NOMO-1 treated with DMSO at 0.1 percent for 48 hours (cell line): Measurements from ENCODE around the gene TRPV2.

Source experiments
- DNase-seq: peaks from one replicate; lab custom pipeline; 2025; ENCODE audit not compliant: unreplicated experiment; lab: John Stamatoyannopoulos, UW

TRPV2 gene

DNA sequence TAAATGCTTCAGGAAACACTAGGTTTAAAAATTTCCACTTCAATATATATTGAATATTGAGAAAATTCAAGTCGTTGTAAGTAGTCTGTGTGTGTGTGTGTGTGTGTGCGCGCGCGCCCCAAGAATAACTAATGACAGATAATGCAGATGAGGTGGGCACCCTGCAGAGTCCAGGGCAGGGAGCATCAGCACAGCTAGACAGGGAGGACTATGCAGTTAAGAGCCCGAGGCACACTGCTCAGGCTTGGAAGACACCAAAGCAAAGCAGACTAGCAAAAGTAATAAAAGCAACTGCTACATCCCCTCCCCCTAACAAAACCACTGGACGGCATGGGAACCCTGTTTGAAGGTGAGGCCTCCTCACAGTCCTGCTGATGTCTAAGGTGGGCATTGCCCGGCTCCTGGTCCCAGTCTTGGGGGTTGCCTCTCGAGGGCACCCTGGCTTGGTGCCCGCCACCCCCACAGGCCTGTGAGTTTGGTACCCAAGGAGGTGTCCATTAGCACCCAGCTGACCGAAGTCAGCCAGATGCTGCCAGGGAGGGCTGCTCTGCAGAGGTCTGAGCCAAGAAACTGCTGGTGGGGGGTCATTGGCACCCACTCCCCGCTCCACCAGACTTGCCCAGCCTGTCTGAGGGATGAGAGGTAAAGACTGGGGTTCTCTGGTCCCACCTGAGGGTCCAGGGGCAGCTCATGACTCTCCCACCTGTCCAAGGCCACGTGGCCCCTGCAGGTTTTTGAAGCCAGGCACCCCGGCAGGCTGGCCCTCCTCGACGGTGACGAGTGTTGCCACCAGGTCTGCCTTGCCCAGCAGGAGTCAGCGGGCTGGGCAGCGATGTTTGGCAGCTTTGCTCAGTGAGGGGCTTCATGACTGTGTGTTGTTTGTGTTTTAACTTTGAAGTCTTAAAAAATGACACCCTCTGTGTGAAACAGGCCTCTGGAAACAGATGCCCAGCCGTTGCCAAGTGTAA, 58.0 kb downstream of the TRPV2 start:
- no peak for DNase-seq

DNA sequence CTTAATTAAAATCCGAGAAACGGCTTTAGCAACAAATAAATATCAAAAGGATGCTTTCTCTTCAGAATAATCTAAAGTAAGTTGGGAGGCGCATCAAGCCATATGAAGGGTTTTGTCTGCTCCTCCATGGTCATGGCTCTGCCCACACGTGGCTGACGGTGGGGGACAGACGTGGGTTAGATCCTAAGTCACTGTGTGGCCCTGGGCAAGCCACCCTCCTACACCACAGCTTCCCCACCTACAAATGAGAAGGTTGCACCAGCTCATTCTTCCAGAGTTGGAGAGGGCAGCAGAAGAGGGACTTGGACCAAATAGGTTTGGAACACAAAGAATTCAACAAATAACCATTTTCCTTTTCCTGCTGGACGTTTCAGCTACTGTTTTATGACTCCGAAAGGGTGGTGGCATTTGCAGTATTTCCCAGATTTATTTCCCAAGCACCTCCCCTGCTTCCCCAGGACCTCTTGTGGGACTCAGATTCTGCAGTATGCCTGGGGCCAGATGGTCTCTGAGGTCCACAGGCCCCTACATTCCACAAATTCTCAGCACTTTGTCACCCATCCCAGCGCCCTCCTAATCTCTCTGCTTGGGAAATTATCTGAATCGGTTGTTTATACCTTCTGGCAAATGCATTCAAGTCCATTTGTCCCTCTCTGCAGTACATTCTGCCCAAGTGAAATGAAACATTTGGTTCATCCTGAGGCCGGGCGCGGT, 58.8 kb downstream of the TRPV2 start:
- DNase-seq, result no peak

DNA sequence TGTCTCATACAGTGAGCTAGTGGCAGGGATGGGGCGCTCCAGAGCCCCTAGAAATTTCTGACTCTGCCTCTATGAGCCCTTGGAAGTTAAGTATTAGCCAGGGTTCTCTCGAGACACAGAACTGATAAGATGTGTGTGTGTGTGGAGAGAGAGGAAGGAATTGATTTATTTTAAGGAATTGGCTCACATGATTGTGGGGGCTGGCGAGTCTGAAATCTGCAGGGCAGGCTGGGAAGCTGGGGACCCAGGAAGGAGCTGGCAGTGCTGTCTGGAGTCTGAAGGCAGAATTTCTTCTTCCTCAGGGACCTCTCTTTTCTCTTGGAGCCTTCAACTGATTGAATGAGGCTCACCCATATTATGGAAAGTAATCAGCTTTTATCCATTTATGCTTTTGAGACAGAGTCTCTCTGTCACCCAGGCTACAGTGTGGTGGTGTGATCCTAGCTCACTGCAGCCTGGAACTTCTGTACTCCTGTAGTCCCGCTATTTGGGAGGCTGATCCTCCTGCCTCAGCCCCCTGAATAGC, 59.9 kb downstream of the TRPV2 start:
- DNase-seq, result no peak

DNA sequence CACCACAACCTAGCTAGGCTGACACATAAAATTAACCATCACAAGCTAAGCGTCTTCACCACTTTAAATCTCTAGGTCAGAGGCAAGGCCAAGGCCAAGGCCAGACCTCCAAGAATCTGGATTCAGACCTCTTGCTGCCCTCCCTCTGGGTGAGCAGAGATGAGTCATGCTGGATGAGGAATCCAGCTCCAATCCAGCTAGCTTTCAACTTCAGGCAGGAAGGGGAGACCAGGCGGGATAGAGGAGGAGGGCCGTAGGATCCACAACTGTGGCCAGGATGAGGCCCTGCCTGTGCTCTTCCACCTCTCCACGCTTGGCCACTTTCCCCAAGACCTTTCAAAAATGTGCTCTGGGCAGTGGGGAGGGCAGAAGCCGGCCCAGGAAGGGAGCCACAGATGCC, 61.9 kb downstream of the TRPV2 start:
- DNase-seq, result no peak

DNA sequence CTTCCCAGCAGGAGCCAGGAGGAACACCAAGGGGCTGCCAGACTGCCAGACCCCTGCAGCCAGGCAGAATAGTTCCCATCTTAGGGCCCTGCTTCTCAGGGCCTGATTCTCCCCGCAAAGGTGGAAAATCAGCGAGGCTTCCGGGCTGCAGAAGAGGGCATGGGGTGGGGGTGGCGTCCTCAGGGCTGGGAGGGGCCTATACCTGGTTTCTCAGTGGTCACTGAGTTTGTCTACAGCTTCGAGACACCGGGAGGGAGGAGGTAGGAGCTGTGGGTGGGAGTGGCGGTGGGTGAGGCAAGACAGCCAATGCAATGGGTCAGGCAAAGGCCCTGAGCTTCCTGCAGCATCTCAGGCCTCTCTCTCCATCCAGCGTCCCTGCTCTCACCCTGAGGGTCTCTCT, 62.3 kb downstream of the TRPV2 start:
- DNase-seq, result no peak

DNA sequence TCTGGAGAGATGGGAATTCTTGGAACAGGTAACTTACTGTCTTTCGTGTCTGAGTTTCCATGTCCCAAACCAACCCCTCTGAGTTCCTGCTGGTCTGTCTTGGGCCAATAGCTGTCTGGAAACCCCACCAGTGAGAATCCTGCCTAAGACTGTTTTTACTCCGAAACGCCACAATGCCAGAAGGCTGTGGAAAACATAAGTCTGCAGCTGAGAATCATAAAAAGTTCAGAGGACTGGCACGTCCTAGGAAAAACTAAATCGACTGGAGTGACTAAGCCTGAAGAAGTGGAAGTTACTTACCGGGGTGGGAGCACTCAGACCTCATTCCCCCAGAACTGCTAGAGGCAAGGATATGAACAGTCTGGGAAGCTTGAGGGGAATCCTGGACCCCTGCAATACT, 63.3 kb downstream of the TRPV2 start:
- DNase-seq, result no peak

DNA sequence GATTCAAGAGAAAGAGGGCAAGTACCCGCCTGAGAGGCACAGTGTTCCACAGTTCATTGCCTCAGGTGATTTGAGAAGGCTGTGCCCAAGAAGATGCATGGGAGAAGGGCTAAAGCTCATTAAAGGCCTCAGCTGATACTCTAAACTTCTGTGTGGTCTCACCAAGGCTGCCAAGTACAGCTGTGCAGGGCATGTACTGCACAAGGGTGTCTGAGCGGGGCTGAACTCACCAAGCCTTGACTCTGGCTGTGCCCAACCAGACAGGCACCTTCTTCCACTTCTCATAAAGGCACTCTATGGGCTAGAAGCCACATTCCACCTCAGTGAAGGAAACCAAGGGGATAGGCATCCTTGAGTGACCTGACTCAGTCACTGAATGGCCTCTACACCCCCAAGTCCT, 63.9 kb downstream of the TRPV2 start:
- no peak for DNase-seq

DNA sequence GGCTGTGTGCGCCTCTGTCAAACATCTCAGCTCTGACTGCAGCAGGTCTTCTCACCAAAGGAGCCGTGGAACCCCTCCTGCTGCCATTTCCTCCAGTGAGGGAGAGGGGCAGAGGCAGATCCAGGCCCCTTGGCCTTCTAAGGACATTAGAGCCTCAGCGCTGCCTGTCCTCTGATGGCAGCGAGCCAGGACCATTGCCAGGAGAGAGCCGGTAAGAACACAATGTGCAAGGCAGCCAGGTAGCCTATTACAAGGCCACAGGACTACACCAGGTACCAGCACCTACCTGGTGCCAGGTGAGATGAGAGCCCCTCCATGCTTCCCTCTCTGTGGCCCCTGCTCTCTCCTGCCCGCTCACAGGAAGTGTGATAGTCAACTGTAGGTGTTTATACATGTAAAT, 65.6 kb downstream of the TRPV2 start:
- DNase-seq, result no peak

DNA sequence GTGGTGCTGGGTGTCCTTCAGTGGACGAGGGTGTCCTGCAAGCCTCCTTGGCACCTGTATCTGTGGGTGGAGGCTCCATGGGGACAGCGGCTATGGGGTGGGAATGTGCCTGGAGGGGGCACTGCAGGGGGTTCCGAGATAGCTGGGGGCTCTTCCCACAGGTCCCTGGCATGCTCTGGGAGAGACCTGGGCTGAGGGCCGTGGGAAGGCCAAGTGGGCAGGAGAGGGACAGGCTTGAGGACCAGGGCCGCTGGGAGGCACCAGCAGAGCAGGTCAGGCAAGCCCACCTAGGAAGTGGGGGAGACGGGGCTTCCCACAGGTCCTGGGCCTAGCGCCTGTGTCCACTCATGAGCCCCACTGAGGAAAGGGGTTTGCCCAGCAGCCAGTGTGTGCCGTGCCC, 66.9 kb downstream of the TRPV2 start:
- no peak for DNase-seq

DNA sequence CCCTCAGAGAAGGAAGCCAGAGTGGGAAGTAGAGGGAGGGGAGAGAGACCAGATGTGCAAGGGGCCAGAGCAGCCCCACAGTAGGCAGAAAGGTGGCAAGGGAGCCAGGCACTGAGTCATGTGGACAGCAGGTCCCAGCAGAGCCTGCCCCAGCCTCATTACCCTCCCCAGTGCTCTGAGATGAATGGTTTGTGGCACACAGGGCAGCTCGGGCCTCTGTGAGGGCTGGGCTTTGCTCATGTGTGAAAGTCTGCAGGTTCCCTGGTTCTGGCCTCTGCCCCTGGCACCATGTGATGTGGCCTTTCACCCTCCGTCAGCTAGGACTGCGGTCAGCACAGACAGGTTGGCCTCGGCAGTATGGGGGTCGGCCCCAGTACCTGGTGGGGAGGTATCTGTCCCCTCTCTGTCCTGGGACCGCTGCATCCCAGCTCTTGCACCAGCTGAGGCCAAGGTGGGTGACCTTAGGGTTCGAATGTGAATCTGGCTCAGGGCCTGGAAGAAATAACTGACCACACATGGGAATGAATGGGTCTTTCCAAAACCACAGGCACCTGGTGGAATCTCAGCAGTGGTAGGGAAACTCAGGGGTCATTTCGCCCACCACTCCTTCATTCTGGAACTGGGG, 67.8 kb downstream of the TRPV2 start:
- DNase-seq, result no peak

DNA sequence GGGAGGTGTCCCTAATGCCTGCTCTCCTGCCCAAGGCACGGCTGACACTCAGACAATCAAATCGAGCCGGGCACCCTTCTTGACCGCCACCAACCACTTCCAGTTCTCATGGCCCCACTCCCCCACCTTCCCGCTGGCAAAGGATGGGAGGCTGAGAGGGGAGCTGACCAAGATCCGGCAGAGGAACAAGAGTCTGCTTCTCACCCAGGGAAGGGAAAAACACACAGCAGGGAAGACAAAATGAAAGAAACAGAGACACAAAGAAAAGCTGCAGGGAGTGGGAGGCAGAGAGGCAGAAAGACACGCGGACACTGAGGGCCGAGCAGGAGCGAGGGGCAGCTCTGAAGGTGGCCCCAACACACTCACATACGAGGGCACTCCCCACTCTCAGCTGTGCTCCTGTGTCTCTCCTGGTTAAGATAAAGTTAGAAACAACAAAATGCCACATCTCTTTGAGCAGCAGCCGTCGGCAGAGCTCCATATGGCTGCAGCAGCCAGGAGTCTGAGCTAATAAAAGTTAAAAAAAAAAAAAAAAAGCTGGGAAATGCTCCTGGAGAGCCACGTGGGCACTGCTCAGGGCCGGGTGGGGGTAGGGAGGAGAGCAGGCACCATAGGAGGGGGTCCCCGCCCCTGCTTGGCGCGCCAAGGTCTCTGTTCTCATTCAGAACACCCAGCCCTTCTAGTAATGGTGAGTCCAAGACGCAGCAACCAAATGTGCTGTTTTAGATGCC, 69.2 kb downstream of the TRPV2 start:
- DNase-seq, result no peak
